Amniotic epithelial cell (primary cell): ENCODE results near the gene OR8G1.
A peak's percentile ranks its signal among the peaks of the same experiment; 100 is the strongest.
"Not testable (repeated sequence)": the region's sequence is repeated elsewhere in the genome, so short reads cannot be mapped to it uniquely, and the experiment has no call there.

Experiments used
- DNase-seq: peaks from one replicate; pipeline ENCODE4 v3.0.0-alpha.2; 2010; ENCODE audit warnings: low read depth

The OR8G1 gene

GRCh38 chr11:124240621-124241397 lies at the start of gene OR8G1:
TSS of gene OR8G1 (plus strand) at chr11:124241095. CDS start at chr11:124249676, 8,581 bp downstream.
- no peak for DNase-seq

- DNase-seq = no peak
These were observed 47.5 kb upstream of the OR8G1 start for GRCh38 chr11:124193221-124194010.

GRCh38 chr11:124194293-124195188 lies 46.4 kb upstream of the OR8G1 start:
- DNase-seq = no peak

GRCh38 chr11:124195189-124195734 lies 45.6 kb upstream of the OR8G1 start:
- peak; percentile 55 for DNase-seq

- no peak for DNase-seq
These were observed 42.9 kb upstream of the OR8G1 start for GRCh38 chr11:124197999-124198398.

- DNase-seq = no peak
These were observed 42.0 kb upstream of the OR8G1 start for GRCh38 chr11:124198897-124199296.

GRCh38 chr11:124199702-124200101 lies 41.2 kb upstream of the OR8G1 start:
- peak; percentile 38 for DNase-seq

GRCh38 chr11:124200671-124201070 lies 40.2 kb upstream of the OR8G1 start:
- no peak for DNase-seq

- DNase-seq = no peak
These were observed 37.9 kb upstream of the OR8G1 start for GRCh38 chr11:124202951-124203350.

- DNase-seq = no peak
These were observed 36.9 kb upstream of the OR8G1 start for GRCh38 chr11:124204008-124204407.

- DNase-seq = no peak
These were observed 33.6 kb upstream of the OR8G1 start for GRCh38 chr11:124207102-124207792.

GRCh38 chr11:124209824-124210357 lies 31.0 kb upstream of the OR8G1 start:
- no peak for DNase-seq

- DNase-seq = no peak
These were observed 30.5 kb upstream of the OR8G1 start for GRCh38 chr11:124210421-124210820.

GRCh38 chr11:124211321-124211720 lies 29.6 kb upstream of the OR8G1 start:
- no peak for DNase-seq

- no peak for DNase-seq
These were observed 26.9 kb upstream of the OR8G1 start for GRCh38 chr11:124214027-124214426.

GRCh38 chr11:124219126-124219525 lies 21.8 kb upstream of the OR8G1 start:
- DNase-seq = no peak

GRCh38 chr11:124222407-124222806 lies 18.5 kb upstream of the OR8G1 start:
- DNase-seq = no peak

- DNase-seq = not testable (repeated sequence)
These were observed 16.1 kb upstream of the OR8G1 start for GRCh38 chr11:124224618-124225423.

- DNase-seq = no peak
These were observed 15.4 kb upstream of the OR8G1 start for GRCh38 chr11:124225471-124225870.

GRCh38 chr11:124233376-124233775 lies 7.5 kb upstream of the OR8G1 start:
- DNase-seq = no peak
